OCI-LY1 (cell line): ENCODE measurements around the gene DACH1.

ENCODE experiments used
- EZH2 ChIP-seq: fragments of 200-600 bp; sonication (generic), shearing (Covaris generic); IDR thresholded peaks from 2 replicates; pipeline ENCODE4 v1.8.0; 2017; ENCODE audit warnings: borderline replicate concordance, mixed run types, mild to moderate bottlenecking, antibody characterized with exemption, low read length, moderate library complexity, mixed read lengths
- TF ChIP-seq, protein P1 (sequence below): fragments of 200-600 bp; sonication (generic), shearing (Covaris generic); IDR thresholded peaks from 2 replicates; pipeline ENCODE4 v1.5.1; 2017; ENCODE audit warnings: mild to moderate bottlenecking, antibody characterized with exemption, low read length, moderate library complexity, mixed read lengths

- TF ChIP-seq, protein P1, sequence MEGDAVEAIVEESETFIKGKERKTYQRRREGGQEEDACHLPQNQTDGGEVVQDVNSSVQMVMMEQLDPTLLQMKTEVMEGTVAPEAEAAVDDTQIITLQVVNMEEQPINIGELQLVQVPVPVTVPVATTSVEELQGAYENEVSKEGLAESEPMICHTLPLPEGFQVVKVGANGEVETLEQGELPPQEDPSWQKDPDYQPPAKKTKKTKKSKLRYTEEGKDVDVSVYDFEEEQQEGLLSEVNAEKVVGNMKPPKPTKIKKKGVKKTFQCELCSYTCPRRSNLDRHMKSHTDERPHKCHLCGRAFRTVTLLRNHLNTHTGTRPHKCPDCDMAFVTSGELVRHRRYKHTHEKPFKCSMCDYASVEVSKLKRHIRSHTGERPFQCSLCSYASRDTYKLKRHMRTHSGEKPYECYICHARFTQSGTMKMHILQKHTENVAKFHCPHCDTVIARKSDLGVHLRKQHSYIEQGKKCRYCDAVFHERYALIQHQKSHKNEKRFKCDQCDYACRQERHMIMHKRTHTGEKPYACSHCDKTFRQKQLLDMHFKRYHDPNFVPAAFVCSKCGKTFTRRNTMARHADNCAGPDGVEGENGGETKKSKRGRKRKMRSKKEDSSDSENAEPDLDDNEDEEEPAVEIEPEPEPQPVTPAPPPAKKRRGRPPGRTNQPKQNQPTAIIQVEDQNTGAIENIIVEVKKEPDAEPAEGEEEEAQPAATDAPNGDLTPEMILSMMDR = no peak
- no peak for TF ChIP-seq EZH2
These were observed 15.2 kb downstream of the DACH1 start for GRCh38 chr13:71851498-71852409.
